GM13976 (cell line): ENCODE results near the gene TMEM79.
"Not testable (repeated sequence)": the region's sequence is repeated elsewhere in the genome, so short reads cannot be mapped to it uniquely, and the experiment has no call there.

Source experiments
- DNase-seq: peaks from one replicate; pipeline ENCODE4 v3.0.0; 2012; ENCODE audit warnings: low spot score
- CTCF ChIP-seq: IDR thresholded peaks from 2 replicates; pipeline ENCODE4 v1.5.1; 2012; ENCODE audit warnings: borderline replicate concordance, mild to moderate bottlenecking; ENCODE audit not compliant: insufficient read depth; ENCODE audit errors: extremely low read depth, missing control alignments, control extremely low read depth
- in situ Hi-C: fragments of 300-500 bp; cut with MboI; formaldehyde crosslinking; loops from one replicate; pipeline ENCODE4 v1.12.0; 2022; ENCODE audit warnings: low sequenced_read_pairs, mixed read lengths, inconsistent platforms; ENCODE audit not compliant: unreplicated experiment

Gene TMEM79

GRCh38 chr1:156310962-156311361, 26.8 kb downstream of the TMEM79 start:
- no peak for TF ChIP-seq CTCF
- DNase-seq = no peak
- in situ Hi-C loops = no loop called here

DNA sequence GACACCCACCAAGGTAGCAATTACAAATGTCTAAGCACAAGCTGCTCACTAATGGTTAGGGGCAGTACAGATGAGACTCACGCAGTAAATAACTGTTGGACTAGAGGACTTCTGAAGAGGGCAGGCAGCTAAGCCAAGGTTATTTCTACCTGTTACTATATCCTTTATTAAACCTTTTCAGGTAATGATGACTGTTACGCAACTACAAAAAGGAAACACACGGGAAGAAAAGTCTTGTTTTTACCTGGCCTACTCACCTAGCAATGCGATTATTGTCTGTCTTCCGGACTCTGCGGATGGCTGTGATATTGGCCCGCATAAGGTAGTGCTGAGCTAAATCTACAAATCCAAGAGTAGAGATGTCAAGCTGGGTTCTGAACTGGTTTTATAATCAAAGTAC, 32.8 kb downstream of the TMEM79 start:
- no peak for TF ChIP-seq CTCF
- in situ Hi-C loops = no loop called here
- DNase-seq = no peak

DNA sequence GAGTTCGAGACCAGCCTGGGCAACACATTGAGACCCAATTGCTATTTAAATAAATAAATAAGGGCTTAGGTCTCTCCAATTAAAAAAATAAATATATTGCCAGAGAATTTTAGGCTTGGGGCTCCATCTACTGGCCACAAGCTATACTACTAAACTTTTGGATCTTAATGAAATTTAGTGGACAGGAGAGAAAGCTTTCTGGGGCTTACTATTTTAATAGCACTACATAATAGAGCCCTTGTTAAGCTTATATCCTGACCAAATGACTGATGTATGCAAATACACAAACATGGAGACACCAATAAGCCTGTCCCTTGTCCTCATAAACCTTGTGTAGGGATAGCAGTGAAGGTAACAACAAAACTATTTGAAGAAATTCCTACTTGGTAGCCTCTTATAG, 35.5 kb downstream of the TMEM79 start:
- peak; percentile 39 for TF ChIP-seq CTCF
- DNase-seq = no peak
- in situ Hi-C loops = no loop called here

DNA sequence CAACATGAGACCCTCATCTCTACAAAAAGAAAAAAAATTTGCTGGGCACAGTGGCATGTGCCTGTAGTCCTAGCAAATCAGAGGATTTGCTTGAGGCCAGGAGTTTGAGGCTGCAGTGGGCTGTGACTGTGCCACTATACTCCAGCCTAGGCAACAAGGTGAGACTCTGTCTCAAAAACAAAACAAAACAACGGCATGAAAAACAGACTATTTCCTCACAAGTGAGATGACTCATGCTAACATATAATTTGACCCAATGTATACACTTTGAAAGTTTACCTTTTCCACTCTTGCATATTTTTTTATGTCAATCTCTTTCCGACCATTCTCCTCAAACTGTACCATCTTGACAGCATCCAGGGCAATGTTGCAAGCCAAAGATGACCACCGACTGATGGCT, 36.4 kb downstream of the TMEM79 start:
- no peak for TF ChIP-seq CTCF
- DNase-seq = no peak
- in situ Hi-C loops = no loop called here

GRCh38 chr1:156323179-156323578, 39.1 kb downstream of the TMEM79 start:
- in situ Hi-C loops, DNase-seq: not testable (repeated sequence)

- no peak for TF ChIP-seq CTCF
- DNase-seq = no peak
- in situ Hi-C loops = no loop called here
Observed at GRCh38 chr1:156336242-156336641, 52.1 kb downstream of the TMEM79 start.

DNA sequence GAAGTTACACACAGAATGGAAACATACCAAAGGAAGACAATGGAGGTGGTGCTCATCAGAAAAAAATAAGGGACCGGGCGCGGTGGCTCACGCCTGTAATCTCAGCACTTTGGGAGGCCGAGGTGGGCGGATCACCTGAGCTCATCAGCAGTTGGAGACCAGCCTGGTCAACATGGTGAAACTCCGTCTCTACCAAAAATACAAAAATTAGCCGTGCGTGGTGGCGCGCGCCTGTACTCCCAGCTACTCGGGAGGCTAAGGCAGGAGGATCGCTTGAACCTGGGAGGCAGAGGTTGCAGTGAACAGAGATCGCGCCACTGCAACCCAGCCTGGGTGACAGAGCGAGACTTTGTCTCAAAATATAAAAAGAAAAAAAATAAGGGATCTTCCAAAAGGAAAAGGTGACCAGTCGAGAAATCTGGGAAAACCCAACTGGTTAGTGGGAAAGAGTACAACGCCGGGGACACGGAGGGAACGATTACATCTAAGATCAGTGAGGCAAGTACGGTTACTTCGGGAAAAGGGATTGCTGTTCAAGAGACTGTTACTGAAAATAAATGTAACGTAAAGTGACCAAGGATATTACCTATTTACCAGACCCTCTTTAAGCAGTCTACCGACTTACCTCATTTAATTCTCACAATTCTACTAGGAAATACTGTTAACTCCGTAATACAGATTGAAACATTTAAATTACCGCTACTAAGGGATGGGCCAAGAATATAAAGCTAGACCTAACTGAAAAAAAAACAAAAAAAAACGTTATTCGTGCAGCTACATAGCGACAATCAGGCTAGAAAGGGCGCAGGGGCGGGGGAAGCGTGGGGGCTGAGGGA, 53.1 kb downstream of the TMEM79 start:
- DNase-seq = no peak
- in situ Hi-C loops = no loop called here
- TF ChIP-seq CTCF = no peak
